LNCaP clone FGC (cell line): Measurements from ENCODE around the gene NFIX.

Source experiments
- DNase-seq: peaks from one replicate; pipeline ENCODE4 v3.0.0-alpha.2; 2011; ENCODE audit warnings: low read depth
- H3K4me3 ChIP-seq: 2 replicates; pipeline ENCODE4 v1.5.1; 2011; ENCODE audit warnings: mild to moderate bottlenecking, low read depth, low read length, control low read depth
- CTCF ChIP-seq: IDR thresholded peaks from 2 replicates; pipeline ENCODE4 v1.5.1; 2012; ENCODE audit warnings: mild to moderate bottlenecking; ENCODE audit not compliant: control insufficient read depth, insufficient read depth; ENCODE audit errors: extremely low read depth

NFIX gene

DNA sequence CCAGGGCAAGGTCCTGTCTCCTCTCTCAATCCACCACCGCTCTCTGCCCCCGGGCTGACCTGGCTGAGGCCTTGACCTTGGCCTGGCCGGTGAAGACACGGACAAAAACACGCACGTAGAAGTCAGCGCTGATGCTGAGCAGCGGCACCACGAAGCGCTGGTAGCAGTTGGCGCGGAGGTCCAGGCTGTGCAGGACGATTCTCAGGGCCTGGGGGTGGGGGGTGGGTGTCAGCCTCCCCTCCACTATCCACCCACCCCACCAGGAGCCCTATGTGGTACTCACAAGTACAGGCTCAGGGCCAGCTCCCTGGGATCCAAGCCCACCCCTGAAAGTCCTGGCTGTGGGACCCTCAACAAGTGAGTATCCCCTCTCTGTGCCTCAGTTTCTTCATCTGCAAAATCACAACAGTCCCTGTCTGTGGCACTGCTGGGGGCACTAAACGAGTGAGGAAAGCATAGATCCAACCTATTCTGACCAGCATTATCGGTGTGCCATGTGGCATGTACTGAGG is 114.9 kb downstream of the NFIX start:
- H3K4me3 ChIP-seq = no peak overlapping the region
- TF ChIP-seq CTCF = no peak
- no peak for DNase-seq

DNA sequence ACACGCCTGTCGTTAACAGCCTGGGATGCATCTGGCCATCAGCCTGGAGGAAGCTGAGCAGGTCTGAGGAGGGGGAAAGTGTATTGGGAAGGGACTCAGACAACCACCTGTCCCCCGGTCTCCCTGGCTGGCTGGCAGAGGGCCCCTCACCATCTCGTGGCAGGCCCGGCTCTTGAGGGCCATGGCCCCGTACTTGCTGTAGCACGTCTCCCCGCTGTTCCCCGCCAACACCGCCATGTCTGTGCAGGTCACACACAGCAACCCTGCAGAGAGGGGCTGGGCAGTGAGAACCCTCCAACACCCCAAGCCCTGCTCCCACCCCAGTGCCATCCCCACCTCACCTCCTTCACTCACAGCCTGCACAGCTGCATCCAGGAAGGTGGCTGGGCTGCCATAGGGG is 117.3 kb downstream of the NFIX start:
- no peak for DNase-seq
- no peak for TF ChIP-seq CTCF
- H3K4me3 ChIP-seq = no peak overlapping the region

DNA sequence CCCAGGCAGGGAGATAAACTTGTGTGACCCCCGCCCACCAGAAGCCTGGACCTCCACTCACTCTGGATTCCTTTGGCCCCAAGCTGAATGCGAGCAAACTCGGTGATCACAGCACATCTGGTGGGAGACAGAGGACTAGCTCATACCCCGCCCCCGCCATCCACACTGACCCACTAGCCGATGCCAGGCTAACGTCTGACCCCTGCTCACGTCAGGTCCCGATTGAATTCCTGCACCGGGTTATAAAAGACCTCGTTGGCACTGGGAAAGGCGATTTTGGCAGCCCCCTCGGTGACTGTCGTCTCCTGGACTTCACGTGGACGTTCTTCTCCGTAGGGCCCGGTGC is 120.6 kb downstream of the NFIX start:
- DNase-seq = no peak
- no peak for TF ChIP-seq CTCF
- peak overlapping the region; percentile 97 for H3K4me3 ChIP-seq

- peak; percentile 75 for DNase-seq
- peak within 1 kb of the TSS; percentile 97 for H3K4me3 ChIP-seq
- no peak for TF ChIP-seq CTCF
These were observed 121.3 kb downstream of the NFIX start, which contains the start of gene TRMT1 for GRCh38 chr19:13116282-13117175. Gene TRMT1, minus strand, starts transcription at chr19:13116740. Its CDS starts 341 bp downstream, at chr19:13116399.

DNA sequence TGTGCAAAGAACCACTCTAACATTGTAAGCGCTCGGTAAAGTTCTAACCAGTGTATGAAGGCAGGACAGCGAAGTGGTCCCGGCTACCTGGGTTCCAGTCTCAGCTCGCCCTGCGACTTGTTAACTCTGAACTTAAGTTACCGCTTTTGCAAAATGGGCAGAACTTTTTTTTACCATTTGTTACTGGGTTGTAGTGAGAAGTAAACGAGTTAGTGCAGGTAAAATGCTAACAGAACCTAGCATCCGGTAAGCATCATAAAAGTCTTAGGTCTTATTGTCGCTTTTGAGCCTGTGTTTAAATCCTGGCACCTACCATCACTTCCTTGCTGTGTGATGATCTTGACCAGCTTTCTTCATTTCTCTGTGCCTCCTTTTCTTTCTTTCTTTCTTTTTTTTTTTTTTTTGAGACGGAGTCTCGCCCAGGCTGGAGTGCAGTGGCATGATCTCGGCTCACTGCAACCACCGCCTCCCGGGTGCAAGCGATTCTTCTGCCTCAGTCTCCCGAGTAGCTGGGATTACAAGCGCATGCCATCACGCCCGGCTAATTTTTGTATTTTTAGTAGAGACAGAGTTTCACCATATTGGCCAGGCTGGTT is 122.0 kb downstream of the NFIX start:
- no peak for TF ChIP-seq CTCF
- DNase-seq = no peak
- peak overlapping the region; percentile 97 for H3K4me3 ChIP-seq

DNA sequence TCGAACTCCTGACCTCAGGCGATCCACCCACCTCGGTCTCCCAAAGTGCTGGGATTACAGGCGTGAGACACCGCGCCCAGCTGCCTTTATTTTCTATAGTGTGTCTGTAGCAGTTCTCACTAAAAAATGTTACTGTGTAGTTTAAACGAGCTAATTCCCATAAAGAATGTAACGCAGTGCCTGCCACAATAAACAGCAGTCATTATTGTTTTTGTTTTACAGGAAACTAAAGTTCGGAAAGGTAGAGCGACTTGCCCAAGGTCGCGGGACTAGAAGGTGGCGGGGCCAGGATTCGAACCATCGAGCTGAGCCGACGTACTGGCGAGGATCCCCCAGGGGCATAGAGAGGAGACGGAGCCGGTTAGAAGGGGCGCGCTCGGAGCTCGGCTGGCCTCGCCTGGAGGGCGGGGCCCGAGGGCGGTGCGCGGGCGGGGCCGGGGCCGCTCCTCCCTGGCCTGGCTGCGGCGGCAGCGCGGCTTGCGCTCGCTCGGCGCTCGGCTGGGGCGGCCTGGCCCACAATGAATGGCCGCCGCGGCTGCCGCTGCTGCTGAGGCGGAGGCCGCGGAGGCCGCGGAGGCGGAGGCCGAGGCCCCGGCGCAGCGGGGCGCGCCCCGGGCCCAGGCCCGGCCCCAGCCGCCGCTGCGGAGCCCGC is 122.6 kb downstream of the NFIX start, which contains the start of gene NACC1:
TSS of gene NACC1 (plus strand) at position 493 of the 652 bp plus-strand sequence. CDS start 16,944 bp downstream, outside the sequence.
- TF ChIP-seq CTCF = no peak
- DNase-seq = peak; percentile 32
- peak within 1 kb of the TSS; percentile 97 for H3K4me3 ChIP-seq
